OCI-LY7 (cell line): ENCODE results near the gene C12orf42. TPM values are rescaled to one million over a fixed set of nuclear protein-coding genes. Genes with fewer than 3 reads are reported as not detected.
"Not testable (repeated sequence)": the region's sequence is repeated elsewhere in the genome, so short reads cannot be mapped to it uniquely, and the experiment has no call there.

Source experiments
- BruUV-seq: library from RNA; stranded (reverse); fragments of 400-500 nt; replicated peaks from 2 replicates; lab custom pipeline; 2021; lab: Mats Ljungman, UMichigan
- CTCF ChIA-PET: fragments of 300-600 bp; sonication (Branson Sonifier 250); formaldehyde crosslinking; loops from one replicate; lab custom pipeline; 2022; ENCODE audit warnings: antibody characterized with exemption; ENCODE audit not compliant: unreplicated experiment; lab: Charles Lee
- POLR2A ChIA-PET: fragments of 300-600 bp; sonication (Branson Sonifier 250); formaldehyde crosslinking; loops from one replicate; lab custom pipeline; 2022; ENCODE audit warnings: antibody characterized with exemption; lab: Charles Lee
- DNase-seq: peaks from one replicate; pipeline ENCODE4 v3.0.0-alpha.2; 2015; ENCODE audit warnings: low spot score
- H2AFZ ChIP-seq: fragments of 200-600 bp; sonication (generic), shearing (Covaris generic); 2 replicates; pipeline ENCODE4 v1.6.1; 2014; ENCODE audit warnings: mild to moderate bottlenecking, antibody characterized with exemption, low read length, moderate library complexity
- H3K27ac ChIP-seq: fragments of 200-600 bp; sonication (generic); 2 replicates; pipeline ENCODE4 v1.5.1; 2014; ENCODE audit warnings: mixed run types, low read depth, mild to moderate bottlenecking, moderate library complexity, low read length, inconsistent platforms; ENCODE audit not compliant: poor library complexity, severe bottlenecking
- H3K36me3 ChIP-seq: fragments of 200-600 bp; sonication (generic); 2 replicates; pipeline ENCODE4 v1.6.1; 2014; ENCODE audit warnings: mild to moderate bottlenecking, antibody characterized with exemption, low read length, moderate library complexity, mixed read lengths; ENCODE audit not compliant: insufficient read depth
- H3K4me1 ChIP-seq: fragments of 200-600 bp; sonication (generic); 2 replicates; pipeline ENCODE4 v1.5.1; 2014; ENCODE audit warnings: mild to moderate bottlenecking, low read length; ENCODE audit not compliant: insufficient read depth, poor library complexity, severe bottlenecking
- H3K4me2 ChIP-seq: fragments of 200-600 bp; sonication (generic); 2 replicates; pipeline ENCODE4 v1.6.1; 2014; ENCODE audit warnings: mild to moderate bottlenecking, low read length
- H3K4me3 ChIP-seq: fragments of 200-600 bp; sonication (generic); 2 replicates; pipeline ENCODE4 v1.5.1; 2014; ENCODE audit warnings: mild to moderate bottlenecking, low read depth, low read length; ENCODE audit not compliant: poor library complexity, severe bottlenecking
- H3K79me2 ChIP-seq: fragments of 200-600 bp; sonication (generic); 2 replicates; pipeline ENCODE4 v1.6.1; 2016; ENCODE audit warnings: low read depth, mild to moderate bottlenecking, low read length, moderate library complexity, mixed read lengths; ENCODE audit not compliant: insufficient read depth
- H3K9me2 ChIP-seq: fragments of 200-600 bp; sonication (generic); 2 replicates; pipeline ENCODE4 v1.6.1; 2016; ENCODE audit warnings: mild to moderate bottlenecking, low read length, mixed read lengths; ENCODE audit not compliant: insufficient read depth
- H3K9me3 ChIP-seq: fragments of 200-600 bp; sonication (generic); 2 replicates; pipeline ENCODE4 v1.6.1; 2014; ENCODE audit warnings: mild to moderate bottlenecking, mixed run types, low read length, mixed read lengths
- H4K20me1 ChIP-seq: fragments of 200-600 bp; sonication (generic); 2 replicates; pipeline ENCODE4 v1.6.1; 2014; ENCODE audit warnings: mild to moderate bottlenecking, antibody characterized with exemption, low read length, moderate library complexity, mixed read lengths; ENCODE audit not compliant: insufficient read depth
- EZH2phosphoT487 ChIP-seq: fragments of 200-600 bp; sonication (generic); IDR thresholded peaks from 2 replicates; pipeline ENCODE4 v1.6.1; 2018; ENCODE audit warnings: low read depth, borderline replicate concordance, mild to moderate bottlenecking, mixed run types, antibody characterized with exemption, low read length, moderate library complexity, mixed read lengths
- intact Hi-C: fragments of 100-400 bp; cut with micrococcal nuclease; formaldehyde crosslinking; loops from one replicate; pipeline ENCODE4 v1.10.0; 2022; ENCODE audit not compliant: unreplicated experiment
- total RNA-seq, 2 experiments: library from RNA; depleted of rRNA in 1 of 2; stranded (reverse); fragments of >200 nt in 1 of 2; shearing (Covaris generic) in 1 of 2; gene quantifications; 2 replicates each; pipeline ENCODE4 v1.2.3, GENCODE V29; 2014 to 2022
- TF ChIP-seq, protein P1 (sequence below): fragments of 200-600 bp; sonication (generic); conservative IDR thresholded peaks from 2 replicates; pipeline ENCODE4 v1.5.1; 2014; ENCODE audit warnings: mild to moderate bottlenecking, antibody characterized with exemption, low read length, moderate library complexity, mixed read lengths

The C12orf42 gene
- total RNA-seq, 2 experiments from 2014 or later: 1.2 TPM; not detected in 1

DNA sequence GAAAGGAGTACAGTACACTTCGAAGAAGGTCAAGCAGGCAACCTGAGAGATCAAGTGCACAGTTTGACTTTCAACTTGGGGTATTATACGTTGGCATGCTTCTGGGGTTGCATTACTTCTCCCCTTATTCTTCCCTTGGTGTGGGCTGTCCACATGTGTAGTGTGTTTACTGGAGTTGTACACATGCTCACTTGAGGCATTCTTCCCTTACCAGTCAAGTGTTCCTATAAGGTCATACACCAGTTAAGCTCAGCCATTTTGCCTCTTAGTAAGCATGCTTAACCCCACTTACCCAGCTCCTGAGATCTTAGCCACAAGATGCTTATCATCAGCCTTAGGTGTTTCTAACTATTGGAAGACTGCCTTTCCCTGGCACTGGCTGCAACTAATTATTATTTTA lies 63.8 kb downstream of the C12orf42 start:
- Histone ChIP-seq H3K27ac (no peak overlapping the region), H3K9me2 (no peaks in the 10 kb centered on the region), H3K4me3 (no peak overlapping the region), H2AFZ (no peak overlapping the region), H3K4me1 (no peaks in the 10 kb centered on the region), H3K36me3 (no peaks in the 10 kb centered on the region), H3K79me2 (no peaks in the 10 kb centered on the region), H4K20me1 (no peaks in the 10 kb centered on the region), H3K9me3 (no peaks in the 10 kb centered on the region), H3K4me2 (no peak overlapping the region)
- intact Hi-C loops: no loop called here
- no peak for DNase-seq
- TF ChIP-seq EZH2phosphoT487: no peak
- TF ChIP-seq, protein P1, sequence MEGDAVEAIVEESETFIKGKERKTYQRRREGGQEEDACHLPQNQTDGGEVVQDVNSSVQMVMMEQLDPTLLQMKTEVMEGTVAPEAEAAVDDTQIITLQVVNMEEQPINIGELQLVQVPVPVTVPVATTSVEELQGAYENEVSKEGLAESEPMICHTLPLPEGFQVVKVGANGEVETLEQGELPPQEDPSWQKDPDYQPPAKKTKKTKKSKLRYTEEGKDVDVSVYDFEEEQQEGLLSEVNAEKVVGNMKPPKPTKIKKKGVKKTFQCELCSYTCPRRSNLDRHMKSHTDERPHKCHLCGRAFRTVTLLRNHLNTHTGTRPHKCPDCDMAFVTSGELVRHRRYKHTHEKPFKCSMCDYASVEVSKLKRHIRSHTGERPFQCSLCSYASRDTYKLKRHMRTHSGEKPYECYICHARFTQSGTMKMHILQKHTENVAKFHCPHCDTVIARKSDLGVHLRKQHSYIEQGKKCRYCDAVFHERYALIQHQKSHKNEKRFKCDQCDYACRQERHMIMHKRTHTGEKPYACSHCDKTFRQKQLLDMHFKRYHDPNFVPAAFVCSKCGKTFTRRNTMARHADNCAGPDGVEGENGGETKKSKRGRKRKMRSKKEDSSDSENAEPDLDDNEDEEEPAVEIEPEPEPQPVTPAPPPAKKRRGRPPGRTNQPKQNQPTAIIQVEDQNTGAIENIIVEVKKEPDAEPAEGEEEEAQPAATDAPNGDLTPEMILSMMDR: no peak
- no TSS peak for BruUV-seq
- ChIA-PET POLR2A (no interaction called here), CTCF (no interaction called here)

DNA sequence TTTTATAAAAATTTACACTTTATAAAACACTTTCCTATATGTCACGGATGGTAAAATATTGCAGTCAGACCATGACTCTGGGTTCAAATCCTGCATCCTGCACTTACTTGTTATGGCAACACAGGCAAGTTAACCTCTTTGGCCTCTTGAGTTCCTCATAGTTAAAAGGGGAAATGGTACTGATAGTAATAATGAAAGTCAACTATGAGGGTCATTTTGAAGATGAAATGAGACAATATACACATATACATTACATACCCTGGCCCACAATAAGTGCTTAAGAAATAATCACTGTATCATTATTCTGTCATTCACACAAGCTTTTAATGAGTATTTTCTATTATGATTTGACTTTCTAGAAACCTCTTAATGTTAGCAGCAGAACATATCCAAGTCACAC lies 64.4 kb downstream of the C12orf42 start:
- H3K4me2 ChIP-seq: no peak overlapping the region
- H3K9me2 ChIP-seq: no peaks in the 10 kb centered on the region
- ChIA-PET CTCF (no interaction called here), POLR2A (interaction anchor here (0.9 kb wide), 1 partner anchor 31 kb away, joined by 3 read pairs; no protein-coding TSS in a partner anchor)
- no TSS peak for BruUV-seq
- no peaks in the 10 kb centered on the region for H3K79me2 ChIP-seq
- no peaks in the 10 kb centered on the region for H3K9me3 ChIP-seq
- H4K20me1 ChIP-seq: no peaks in the 10 kb centered on the region
- intact Hi-C loops: no loop called here
- no peaks in the 10 kb centered on the region for H3K36me3 ChIP-seq
- no peak overlapping the region for H2AFZ ChIP-seq
- H3K4me1 ChIP-seq: no peaks in the 10 kb centered on the region
- H3K4me3 ChIP-seq: no peak overlapping the region
- H3K27ac ChIP-seq: no peak overlapping the region
- TF ChIP-seq, protein P1: no peak
- TF ChIP-seq EZH2phosphoT487: no peak
- DNase-seq: peak; percentile 2

DNA sequence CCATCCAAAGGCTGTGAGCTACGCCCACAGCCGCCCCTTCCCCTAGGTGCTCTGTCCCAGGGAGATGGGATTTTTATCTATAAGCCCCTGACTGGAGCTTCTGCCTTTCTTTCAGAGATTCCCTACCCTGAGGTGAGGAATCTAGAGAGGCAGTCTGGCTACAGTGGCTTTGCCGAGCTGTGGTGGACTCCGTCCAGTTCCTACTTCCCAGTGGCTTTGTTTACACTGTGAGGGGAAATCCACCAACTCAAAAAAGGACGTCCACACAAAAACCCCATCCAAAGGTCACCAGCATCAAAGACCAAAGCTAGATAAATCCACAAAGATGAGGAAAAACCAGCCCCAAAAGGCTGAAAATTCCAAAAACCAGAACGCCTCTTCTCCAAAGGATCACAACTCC lies 70.1 kb downstream of the C12orf42 start:
- H3K4me1 ChIP-seq, H3K36me3 ChIP-seq, H3K27ac ChIP-seq, H3K79me2 ChIP-seq, H2AFZ ChIP-seq, H4K20me1 ChIP-seq, intact Hi-C loops, CTCF ChIA-PET, BruUV-seq, H3K4me2 ChIP-seq, H3K4me3 ChIP-seq, H3K9me3 ChIP-seq, POLR2A ChIA-PET, DNase-seq, H3K9me2 ChIP-seq: not testable (repeated sequence)

DNA sequence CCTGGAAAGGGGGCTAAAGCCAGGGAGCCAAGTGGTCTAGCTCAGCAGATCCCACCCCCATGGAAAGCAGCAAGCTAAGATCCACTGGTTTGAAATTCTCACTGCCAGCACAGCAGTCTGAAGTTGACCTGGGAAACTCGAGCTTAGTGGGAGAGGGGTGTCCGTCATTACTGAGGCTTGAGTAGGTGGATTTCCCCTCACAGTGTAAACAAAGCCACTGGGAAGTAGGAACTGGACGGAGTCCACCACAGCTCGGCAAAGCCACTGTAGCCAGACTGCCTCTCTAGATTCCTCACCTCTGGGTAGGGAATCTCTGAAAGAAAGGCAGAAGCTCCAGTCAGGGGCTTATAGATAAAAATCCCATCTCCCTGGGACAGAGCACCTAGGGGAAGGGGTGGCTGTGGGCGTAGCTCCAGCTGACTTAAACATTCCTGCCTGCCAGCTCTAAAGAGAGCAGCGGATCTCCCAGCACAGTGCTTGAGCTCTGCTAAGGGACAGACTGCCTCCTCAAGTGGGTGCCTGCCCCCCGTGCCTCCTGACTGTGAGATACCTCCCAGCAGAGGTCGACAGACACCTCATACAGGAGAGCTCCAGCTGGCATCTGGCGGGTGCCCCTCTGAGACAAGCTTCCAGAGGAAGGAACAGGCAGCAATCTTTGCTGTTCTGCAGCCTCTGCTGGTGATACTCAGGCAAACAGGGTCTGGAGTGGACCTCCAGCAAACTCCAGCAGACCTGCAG lies 70.8 kb downstream of the C12orf42 start:
- H3K4me2 ChIP-seq, POLR2A ChIA-PET, CTCF ChIA-PET, H3K4me3 ChIP-seq, H3K9me2 ChIP-seq, H3K9me3 ChIP-seq, H3K79me2 ChIP-seq, BruUV-seq, H3K36me3 ChIP-seq, H3K4me1 ChIP-seq, H3K27ac ChIP-seq, H4K20me1 ChIP-seq, intact Hi-C loops, H2AFZ ChIP-seq: not testable (repeated sequence)
- peak; percentile 5 for DNase-seq
